GM19455 (cell line): ENCODE data around the gene EBF3.

Experiments used
- ATAC-seq: cut with Tn5 transposase; IDR thresholded peaks from one replicate; pipeline ENCODE4 v1.9.1; 2021; ENCODE audit not compliant: unreplicated experiment

Gene EBF3

GRCh38 chr10:129857242-129857960 is 106.7 kb downstream of the EBF3 start:
- ATAC-seq, result no peak

GRCh38 chr10:129855836-129856563 is 108.1 kb downstream of the EBF3 start:
- no peak for ATAC-seq

GRCh38 chr10:129854796-129855705 is 109.0 kb downstream of the EBF3 start:
- no peak for ATAC-seq

- ATAC-seq, result no peak
These were observed 109.9 kb downstream of the EBF3 start for GRCh38 chr10:129854158-129854557.

GRCh38 chr10:129853562-129853903 is 110.5 kb downstream of the EBF3 start:
- no peak for ATAC-seq

GRCh38 chr10:129852829-129853561 is 111.1 kb downstream of the EBF3 start:
- ATAC-seq, result no peak

- no peak for ATAC-seq
These were observed 112.0 kb downstream of the EBF3 start for GRCh38 chr10:129851941-129852640.

GRCh38 chr10:129850790-129851189 is 113.3 kb downstream of the EBF3 start:
- ATAC-seq, result no peak

GRCh38 chr10:129850316-129850715 is 113.8 kb downstream of the EBF3 start:
- no peak for ATAC-seq

- no peak for ATAC-seq
These were observed 114.2 kb downstream of the EBF3 start for GRCh38 chr10:129849853-129850252.

GRCh38 chr10:129849452-129849750 is 114.7 kb downstream of the EBF3 start:
- ATAC-seq, result no peak

GRCh38 chr10:129848696-129849451 is 115.2 kb downstream of the EBF3 start:
- no peak for ATAC-seq

- no peak for ATAC-seq
These were observed 116.2 kb downstream of the EBF3 start for GRCh38 chr10:129847741-129848483.

GRCh38 chr10:129846991-129847391 is 117.1 kb downstream of the EBF3 start:
- ATAC-seq, result no peak

- no peak for ATAC-seq
These were observed 118.8 kb downstream of the EBF3 start for GRCh38 chr10:129845111-129845753.

GRCh38 chr10:129844216-129844766 is 119.8 kb downstream of the EBF3 start:
- no peak for ATAC-seq

GRCh38 chr10:129843702-129844101 is 120.4 kb downstream of the EBF3 start:
- ATAC-seq, result no peak

- no peak for ATAC-seq
These were observed 120.9 kb downstream of the EBF3 start for GRCh38 chr10:129843131-129843541.
